Osteocyte (in vitro differentiated cells): ENCODE measurements around the gene PCBP1. TPM values are rescaled to one million over a fixed set of nuclear protein-coding genes. Genes with fewer than 3 reads are reported as not detected.

Source experiments
- DNase-seq: peaks from one replicate; pipeline ENCODE4 v3.0.0; 2021; ENCODE audit warnings: mixed read lengths; ENCODE audit not compliant: unreplicated experiment; ENCODE audit errors: extremely low spot score
- H3K27ac Mint-ChIP-seq: one replicate; pipeline ENCODE4 v1.8.0; 2021; ENCODE audit warnings: mild to moderate bottlenecking, mixed read lengths; ENCODE audit not compliant: unreplicated experiment
- H3K27me3 Mint-ChIP-seq: one replicate; pipeline ENCODE4 v1.8.0; 2021; ENCODE audit warnings: mixed read lengths; ENCODE audit not compliant: unreplicated experiment
- H3K36me3 Mint-ChIP-seq: one replicate; pipeline ENCODE4 v1.8.0; 2021; ENCODE audit warnings: mixed read lengths; ENCODE audit not compliant: unreplicated experiment
- H3K4me1 Mint-ChIP-seq: one replicate; pipeline ENCODE4 v1.8.0; 2021; ENCODE audit warnings: mixed read lengths; ENCODE audit not compliant: unreplicated experiment
- H3K4me3 Mint-ChIP-seq: one replicate; pipeline ENCODE4 v1.8.0; 2021; ENCODE audit warnings: mild to moderate bottlenecking, moderate library complexity, mixed read lengths; ENCODE audit not compliant: unreplicated experiment
- H3K9me3 Mint-ChIP-seq: one replicate; pipeline ENCODE4 v1.8.0; 2021; ENCODE audit warnings: mixed read lengths; ENCODE audit not compliant: unreplicated experiment
- CTCF ChIP-seq: fragments of 200-600 bp; sonication (generic); IDR thresholded peaks from 2 replicates; pipeline ENCODE4 v1.5.0; 2021; ENCODE audit warnings: antibody characterized with exemption, mild to moderate bottlenecking, moderate library complexity
- total RNA-seq: library from RNA; stranded (reverse); gene quantifications from 2 replicates; pipeline ENCODE4 v1.2.1, GENCODE V29; 2021

The PCBP1 gene
- total RNA-seq, 1 donor from 2014 or later = 261 TPM

- Mint-ChIP-seq H3K36me3 (peaks cover 2% of the 10 kb centered on the region), H3K27me3 (no peaks in the 10 kb centered on the region), H3K4me3 (no peak overlapping the region), H3K4me1 (peaks cover 17% of the 10 kb centered on the region), H3K27ac (peak overlapping the region; percentile 3), H3K9me3 (no peaks in the 10 kb centered on the region)
- DNase-seq = no peak
- no peak for TF ChIP-seq CTCF
These were observed 7.1 kb downstream of the PCBP1 start for GRCh38 chr2:70094171-70094977.

GRCh38 chr2:70094978-70095719 is 7.9 kb downstream of the PCBP1 start:
- Mint-ChIP-seq H3K27me3 (no peaks in the 10 kb centered on the region), H3K27ac (peak overlapping the region; percentile 3), H3K4me3 (no peak overlapping the region), H3K4me1 (peaks cover 10% of the 10 kb centered on the region), H3K36me3 (peaks cover 2% of the 10 kb centered on the region), H3K9me3 (no peaks in the 10 kb centered on the region)
- no peak for DNase-seq
- no peak for TF ChIP-seq CTCF

- no peak overlapping the region for H3K27ac Mint-ChIP-seq
- DNase-seq = no peak
- H3K27me3 Mint-ChIP-seq = no peaks in the 10 kb centered on the region
- H3K9me3 Mint-ChIP-seq = no peaks in the 10 kb centered on the region
- no peak for TF ChIP-seq CTCF
- no peaks in the 10 kb centered on the region for H3K36me3 Mint-ChIP-seq
- H3K4me1 Mint-ChIP-seq = peaks cover 6% of the 10 kb centered on the region
- no peak overlapping the region for H3K4me3 Mint-ChIP-seq
These were observed 8.7 kb downstream of the PCBP1 start for GRCh38 chr2:70095720-70096670.

GRCh38 chr2:70098032-70098431 is 10.8 kb downstream of the PCBP1 start:
- DNase-seq = no peak
- no peak for TF ChIP-seq CTCF
- Mint-ChIP-seq H3K27ac (no peak overlapping the region), H3K4me3 (no peak overlapping the region), H3K36me3 (no peaks in the 10 kb centered on the region), H3K27me3 (no peaks in the 10 kb centered on the region), H3K4me1 (peaks cover 6% of the 10 kb centered on the region), H3K9me3 (no peaks in the 10 kb centered on the region)
